ENCODE measurements around the gene GRM8. TPM values are rescaled to one million over a fixed set of nuclear protein-coding genes. Genes with fewer than 3 reads are reported as not detected.
"Not testable (repeated sequence)": the region's sequence is repeated elsewhere in the genome, so short reads cannot be mapped to it uniquely, and the experiment has no call there.

GRM8 gene
- polyA plus RNA-seq, 1 donor from 2014 or later = 1.5 TPM

DNA sequence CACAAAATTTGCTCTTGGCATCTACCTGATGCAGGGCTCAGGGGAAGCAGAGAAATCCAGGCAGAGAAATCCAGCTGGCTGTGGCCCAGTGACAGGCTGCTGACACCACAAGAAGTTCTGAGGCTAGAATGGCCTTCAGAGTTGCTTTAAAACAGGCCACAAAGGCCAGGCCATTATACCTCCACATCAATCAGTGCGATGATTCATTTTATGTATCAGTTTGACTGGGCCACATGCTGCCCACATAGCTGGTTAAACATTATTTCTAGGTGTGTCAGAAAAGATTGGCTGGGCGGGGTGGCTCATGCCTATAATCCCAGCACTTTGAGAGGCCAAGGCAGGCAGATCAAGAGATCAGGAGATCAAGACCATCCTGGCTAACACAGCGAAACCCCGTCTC is 341.1 kb downstream of the GRM8 start:
- H3K9ac ChIP-seq (ENCODE audit: low read length); H3F3A ChIP-seq (ENCODE audit: insufficient read depth, low read length, poor library complexity, severe bottlenecking); H3K79me2 ChIP-seq (replicated peaks; ENCODE audit: insufficient read depth, low read length); H3K4me3 ChIP-seq (ENCODE audit: low read length); H3K9me2 ChIP-seq (ENCODE audit: insufficient read depth, low read length); H3K4me2 ChIP-seq (ENCODE audit: low read length); H2AFZ ChIP-seq (ENCODE audit: low read depth, low read length); H4K20me1 ChIP-seq (ENCODE audit: insufficient read depth); H3K27me3 ChIP-seq (ENCODE audit: insufficient read depth, low read depth, low read length); H3K9me3 ChIP-seq (ENCODE audit: low read length); H3K27ac ChIP-seq (ENCODE audit: low read length); H3K36me3 ChIP-seq (ENCODE audit: insufficient read depth, low read length): not testable (repeated sequence)

- H3K9ac ChIP-seq (ENCODE audit: low read length); H3K27ac ChIP-seq (ENCODE audit: low read length); H3K79me2 ChIP-seq (replicated peaks; ENCODE audit: insufficient read depth, low read length); H2AFZ ChIP-seq (ENCODE audit: low read depth, low read length); H3K9me3 ChIP-seq (ENCODE audit: low read length); H4K20me1 ChIP-seq (ENCODE audit: insufficient read depth); H3K27me3 ChIP-seq (ENCODE audit: insufficient read depth, low read depth, low read length); H3K9me2 ChIP-seq (ENCODE audit: insufficient read depth, low read length); H3K4me3 ChIP-seq (ENCODE audit: low read length); H3K4me2 ChIP-seq (ENCODE audit: low read length); H3F3A ChIP-seq (ENCODE audit: insufficient read depth, low read length, poor library complexity, severe bottlenecking); H3K36me3 ChIP-seq (ENCODE audit: insufficient read depth, low read length): not testable (repeated sequence)
These were observed 344.2 kb downstream of the GRM8 start for GRCh38 chr7:126908564-126908963.

GRCh38 chr7:126907657-126908056 is 345.1 kb downstream of the GRM8 start:
- H4K20me1 ChIP-seq (ENCODE audit: insufficient read depth); H3K36me3 ChIP-seq (ENCODE audit: insufficient read depth, low read length); H3K4me2 ChIP-seq (ENCODE audit: low read length); H3K9ac ChIP-seq (ENCODE audit: low read length); H3K27me3 ChIP-seq (ENCODE audit: insufficient read depth, low read depth, low read length); H2AFZ ChIP-seq (ENCODE audit: low read depth, low read length); H3K9me3 ChIP-seq (ENCODE audit: low read length); H3K9me2 ChIP-seq (ENCODE audit: insufficient read depth, low read length); H3K27ac ChIP-seq (ENCODE audit: low read length); H3F3A ChIP-seq (ENCODE audit: insufficient read depth, low read length, poor library complexity, severe bottlenecking); H3K4me3 ChIP-seq (ENCODE audit: low read length); H3K79me2 ChIP-seq (replicated peaks; ENCODE audit: insufficient read depth, low read length): not testable (repeated sequence)

DNA sequence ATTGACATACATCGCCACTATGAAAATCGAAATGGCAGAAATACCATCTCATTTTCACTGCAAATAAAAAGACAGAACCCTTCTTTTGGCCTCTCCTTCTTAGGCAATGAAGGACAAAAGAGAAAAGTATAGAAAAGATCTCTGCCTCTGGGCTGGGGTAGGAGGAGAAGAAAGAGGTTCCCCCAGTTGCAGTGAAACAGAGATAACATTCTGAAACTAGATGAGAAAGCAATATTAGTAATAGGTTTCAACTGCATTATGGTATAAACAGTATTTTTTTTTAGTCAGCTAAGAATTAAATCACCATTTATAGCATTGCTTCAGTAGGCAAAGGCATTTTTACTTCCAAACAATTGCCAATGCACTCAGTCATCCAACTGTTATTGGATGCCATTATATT is 347.5 kb downstream of the GRM8 start:
- not testable (repeated sequence) for H3F3A ChIP-seq (ENCODE audit: insufficient read depth, low read length, poor library complexity, severe bottlenecking); H3K27me3 ChIP-seq (ENCODE audit: insufficient read depth, low read depth, low read length); H3K36me3 ChIP-seq (ENCODE audit: insufficient read depth, low read length); H3K4me2 ChIP-seq (ENCODE audit: low read length); H3K27ac ChIP-seq (ENCODE audit: low read length); H4K20me1 ChIP-seq (ENCODE audit: insufficient read depth); H3K9me2 ChIP-seq (ENCODE audit: insufficient read depth, low read length); H3K9me3 ChIP-seq (ENCODE audit: low read length); H3K79me2 ChIP-seq (replicated peaks; ENCODE audit: insufficient read depth, low read length); H2AFZ ChIP-seq (ENCODE audit: low read depth, low read length); H3K9ac ChIP-seq (ENCODE audit: low read length); H3K4me3 ChIP-seq (ENCODE audit: low read length)

GRCh38 chr7:126901041-126901765 is 351.5 kb downstream of the GRM8 start:
- not testable (repeated sequence) for H3K79me2 ChIP-seq (replicated peaks; ENCODE audit: insufficient read depth, low read length); H3F3A ChIP-seq (ENCODE audit: insufficient read depth, low read length, poor library complexity, severe bottlenecking); H3K4me2 ChIP-seq (ENCODE audit: low read length); H3K27ac ChIP-seq (ENCODE audit: low read length); H3K36me3 ChIP-seq (ENCODE audit: insufficient read depth, low read length); H2AFZ ChIP-seq (ENCODE audit: low read depth, low read length); H3K9me2 ChIP-seq (ENCODE audit: insufficient read depth, low read length); H3K27me3 ChIP-seq (ENCODE audit: insufficient read depth, low read depth, low read length); H3K4me3 ChIP-seq (ENCODE audit: low read length); H4K20me1 ChIP-seq (ENCODE audit: insufficient read depth); H3K9me3 ChIP-seq (ENCODE audit: low read length); H3K9ac ChIP-seq (ENCODE audit: low read length)

GRCh38 chr7:126887980-126888379 is 364.8 kb downstream of the GRM8 start:
- not testable (repeated sequence) for H2AFZ ChIP-seq (ENCODE audit: low read depth, low read length); H3K9me2 ChIP-seq (ENCODE audit: insufficient read depth, low read length); H3K27me3 ChIP-seq (ENCODE audit: insufficient read depth, low read depth, low read length); H3K4me2 ChIP-seq (ENCODE audit: low read length); H3K27ac ChIP-seq (ENCODE audit: low read length); H3K9ac ChIP-seq (ENCODE audit: low read length); H3K36me3 ChIP-seq (ENCODE audit: insufficient read depth, low read length); H3K4me3 ChIP-seq (ENCODE audit: low read length); H4K20me1 ChIP-seq (ENCODE audit: insufficient read depth); H3K79me2 ChIP-seq (replicated peaks; ENCODE audit: insufficient read depth, low read length); H3F3A ChIP-seq (ENCODE audit: insufficient read depth, low read length, poor library complexity, severe bottlenecking); H3K9me3 ChIP-seq (ENCODE audit: low read length)

- not testable (repeated sequence) for H2AFZ ChIP-seq (ENCODE audit: low read depth, low read length); H3K4me2 ChIP-seq (ENCODE audit: low read length); H3K36me3 ChIP-seq (ENCODE audit: insufficient read depth, low read length); H3K79me2 ChIP-seq (replicated peaks; ENCODE audit: insufficient read depth, low read length); H3K9ac ChIP-seq (ENCODE audit: low read length); H3K9me3 ChIP-seq (ENCODE audit: low read length); H4K20me1 ChIP-seq (ENCODE audit: insufficient read depth); H3F3A ChIP-seq (ENCODE audit: insufficient read depth, low read length, poor library complexity, severe bottlenecking); H3K4me3 ChIP-seq (ENCODE audit: low read length); H3K27ac ChIP-seq (ENCODE audit: low read length); H3K9me2 ChIP-seq (ENCODE audit: insufficient read depth, low read length); H3K27me3 ChIP-seq (ENCODE audit: insufficient read depth, low read depth, low read length)
These were observed 365.2 kb downstream of the GRM8 start for GRCh38 chr7:126887560-126887959.

GRCh38 chr7:126882730-126883129 is 370.0 kb downstream of the GRM8 start:
- not testable (repeated sequence) for H3K9me2 ChIP-seq (ENCODE audit: insufficient read depth, low read length); H3F3A ChIP-seq (ENCODE audit: insufficient read depth, low read length, poor library complexity, severe bottlenecking); H3K79me2 ChIP-seq (replicated peaks; ENCODE audit: insufficient read depth, low read length); H3K9ac ChIP-seq (ENCODE audit: low read length); H3K36me3 ChIP-seq (ENCODE audit: insufficient read depth, low read length); H3K4me3 ChIP-seq (ENCODE audit: low read length); H4K20me1 ChIP-seq (ENCODE audit: insufficient read depth); H3K4me2 ChIP-seq (ENCODE audit: low read length); H3K9me3 ChIP-seq (ENCODE audit: low read length); H2AFZ ChIP-seq (ENCODE audit: low read depth, low read length); H3K27ac ChIP-seq (ENCODE audit: low read length); H3K27me3 ChIP-seq (ENCODE audit: insufficient read depth, low read depth, low read length)

All from neural cell (in vitro differentiated cells).